Hepatocyte (in vitro differentiated cells): ENCODE data around the gene GRID1. TPM values are rescaled to one million over a fixed set of nuclear protein-coding genes. Genes with fewer than 3 reads are reported as not detected.

ENCODE experiments used
- DNase-seq: peaks from one replicate; pipeline ENCODE4 v3.0.0-alpha.2; 2016; ENCODE audit warnings: low spot score
- H2AFZ ChIP-seq: fragments of 200-600 bp; sonication (generic); 2 replicates; pipeline ENCODE4 v1.6.0; 2016; ENCODE audit warnings: antibody characterized with exemption, mild to moderate bottlenecking
- H3K27ac ChIP-seq: fragments of 200-600 bp; sonication (generic); 2 replicates; pipeline ENCODE4 v1.5.1; 2016; ENCODE audit warnings: mild to moderate bottlenecking
- H3K27me3 ChIP-seq: fragments of 200-600 bp; sonication (generic); 2 replicates; pipeline ENCODE4 v1.6.1; 2016
- H3K36me3 ChIP-seq: fragments of 200-600 bp; sonication (generic); replicated peaks from 2 replicates; pipeline ENCODE4 v1.5.1; 2016; ENCODE audit warnings: low read depth; ENCODE audit not compliant: insufficient read depth
- H3K4me1 ChIP-seq: fragments of 200-600 bp; sonication (generic); 2 replicates; pipeline ENCODE4 v1.5.1; 2016; ENCODE audit warnings: mild to moderate bottlenecking, moderate library complexity; ENCODE audit not compliant: insufficient read depth
- H3K4me2 ChIP-seq: fragments of 200-600 bp; sonication (generic); 2 replicates; pipeline ENCODE4 v1.6.0; 2016
- H3K4me3 ChIP-seq: fragments of 200-600 bp; sonication (generic); 2 replicates; pipeline ENCODE4 v1.5.1; 2016; ENCODE audit warnings: mild to moderate bottlenecking
- H3K79me2 ChIP-seq: fragments of 200-600 bp; sonication (generic); 2 replicates; pipeline ENCODE4 v1.6.0; 2017; ENCODE audit warnings: mild to moderate bottlenecking
- H3K9me2 ChIP-seq: fragments of 200-600 bp; sonication (generic); replicated peaks from 2 replicates; pipeline ENCODE4 v1.6.0; 2017; ENCODE audit warnings: mild to moderate bottlenecking; ENCODE audit not compliant: insufficient read depth
- H3K9me3 ChIP-seq: fragments of 200-600 bp; sonication (generic); 2 replicates; pipeline ENCODE4 v1.5.1; 2016; ENCODE audit warnings: low read depth, mild to moderate bottlenecking
- H4K20me1 ChIP-seq: fragments of 200-600 bp; sonication (generic); 2 replicates; pipeline ENCODE4 v1.6.0; 2016; ENCODE audit warnings: mild to moderate bottlenecking; ENCODE audit not compliant: insufficient read depth, poor library complexity, severe bottlenecking
- EZH2 ChIP-seq: fragments of 200-600 bp; sonication (generic); IDR thresholded peaks from 2 replicates; pipeline ENCODE4 v1.6.1; 2016; ENCODE audit warnings: antibody characterized with exemption, mild to moderate bottlenecking, borderline replicate concordance
- EZH2phosphoT487 ChIP-seq: fragments of 200-600 bp; sonication (generic); IDR thresholded peaks from one replicate; pipeline ENCODE4 v1.6.1; 2018; ENCODE audit warnings: antibody characterized with exemption, mild to moderate bottlenecking, low read depth, moderate library complexity; ENCODE audit not compliant: unreplicated experiment, severe bottlenecking
- WGBS: methylation state at CpG from one replicate; pipeline ENCODE4 v1.1.6; 2016; ENCODE audit warnings: low lambda C conversion rate; ENCODE audit errors: missing lambda C conversion rate; 5-methylcytosine and 5-hydroxymethylcytosine counted together
- polyA plus RNA-seq: library from polyadenylated mRNA; unstranded; fragments of >200 nt; fragmentation: Nextera tagmentation; extraction: Ambion mirVana; gene quantifications from 2 replicates; pipeline ENCODE4 v1.2.1, GENCODE V29; 2016
- total RNA-seq: library from RNA; depleted of rRNA; stranded (reverse); fragments of >200 nt; gene quantifications from 2 replicates; pipeline ENCODE4 v1.2.3, GENCODE V29; 2014
- TF ChIP-seq, protein P1 (sequence below): fragments of 200-600 bp; sonication (generic); IDR thresholded peaks from 2 replicates; pipeline ENCODE4 v1.5.1; 2016; ENCODE audit warnings: antibody characterized with exemption, mild to moderate bottlenecking; ENCODE audit not compliant: poor library complexity

GRID1 gene
- total and polyA plus RNA-seq, 2 experiments from 2014 or later, result 0.07 to 0.37 TPM

DNA sequence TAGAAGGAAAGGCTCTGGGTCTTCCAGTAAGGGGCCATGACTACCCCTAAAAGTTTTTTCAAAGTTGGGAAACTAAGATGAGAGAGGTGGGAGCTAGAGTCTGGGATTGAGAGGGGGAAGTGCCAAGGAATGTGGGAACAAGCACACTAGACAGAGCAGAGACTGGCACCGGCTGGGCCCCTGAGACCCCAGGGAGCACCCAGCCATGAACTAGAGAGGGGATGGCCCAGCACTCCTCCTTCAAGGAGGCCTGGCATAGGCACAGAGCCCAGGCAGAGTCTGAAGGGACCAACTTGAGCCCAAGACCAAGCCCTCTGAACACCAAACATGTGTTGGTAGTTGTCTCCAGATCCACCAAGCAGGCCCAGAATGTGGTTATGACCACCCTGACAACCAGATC is 119.0 kb downstream of the GRID1 start:
- H3K9me3 ChIP-seq, result no peaks in the 10 kb centered on the region
- no peak overlapping the region for H3K4me3 ChIP-seq
- WGBS, result 100% methylated on average over 1 of the region's 1 CpG
- H4K20me1 ChIP-seq, result no peaks in the 10 kb centered on the region
- H3K27ac ChIP-seq, result no peak overlapping the region
- H3K9me2 ChIP-seq, result no peaks in the 10 kb centered on the region
- no peaks in the 10 kb centered on the region for H3K79me2 ChIP-seq
- no peaks in the 10 kb centered on the region for H3K36me3 ChIP-seq
- H3K4me2 ChIP-seq, result no peak overlapping the region
- no peaks in the 10 kb centered on the region for H3K4me1 ChIP-seq
- H3K27me3 ChIP-seq, result no peaks in the 10 kb centered on the region
- no peak overlapping the region for H2AFZ ChIP-seq
- DNase-seq, result no peak
- TF ChIP-seq EZH2phosphoT487 (no peak), EZH2 (no peak)
- TF ChIP-seq, protein P1, sequence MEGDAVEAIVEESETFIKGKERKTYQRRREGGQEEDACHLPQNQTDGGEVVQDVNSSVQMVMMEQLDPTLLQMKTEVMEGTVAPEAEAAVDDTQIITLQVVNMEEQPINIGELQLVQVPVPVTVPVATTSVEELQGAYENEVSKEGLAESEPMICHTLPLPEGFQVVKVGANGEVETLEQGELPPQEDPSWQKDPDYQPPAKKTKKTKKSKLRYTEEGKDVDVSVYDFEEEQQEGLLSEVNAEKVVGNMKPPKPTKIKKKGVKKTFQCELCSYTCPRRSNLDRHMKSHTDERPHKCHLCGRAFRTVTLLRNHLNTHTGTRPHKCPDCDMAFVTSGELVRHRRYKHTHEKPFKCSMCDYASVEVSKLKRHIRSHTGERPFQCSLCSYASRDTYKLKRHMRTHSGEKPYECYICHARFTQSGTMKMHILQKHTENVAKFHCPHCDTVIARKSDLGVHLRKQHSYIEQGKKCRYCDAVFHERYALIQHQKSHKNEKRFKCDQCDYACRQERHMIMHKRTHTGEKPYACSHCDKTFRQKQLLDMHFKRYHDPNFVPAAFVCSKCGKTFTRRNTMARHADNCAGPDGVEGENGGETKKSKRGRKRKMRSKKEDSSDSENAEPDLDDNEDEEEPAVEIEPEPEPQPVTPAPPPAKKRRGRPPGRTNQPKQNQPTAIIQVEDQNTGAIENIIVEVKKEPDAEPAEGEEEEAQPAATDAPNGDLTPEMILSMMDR, result no peak

DNA sequence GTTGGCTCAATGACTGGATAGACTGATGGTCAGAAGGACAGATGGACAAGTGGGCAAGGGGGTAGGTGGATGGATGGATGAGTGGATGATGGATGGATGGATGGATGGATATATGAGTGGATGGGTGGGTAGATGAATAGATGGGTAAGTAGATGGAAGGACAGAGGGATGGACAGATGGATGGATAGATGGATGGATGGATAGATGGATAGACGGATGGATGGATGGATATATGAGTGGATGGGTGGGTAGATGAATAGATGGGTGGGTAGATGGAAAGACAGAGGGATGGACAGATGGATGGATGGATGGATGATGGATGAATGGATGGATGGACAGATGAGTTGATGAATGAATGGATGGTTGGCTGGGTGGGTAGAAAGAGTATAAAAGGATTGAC is 119.5 kb downstream of the GRID1 start:
- no peak for DNase-seq

DNA sequence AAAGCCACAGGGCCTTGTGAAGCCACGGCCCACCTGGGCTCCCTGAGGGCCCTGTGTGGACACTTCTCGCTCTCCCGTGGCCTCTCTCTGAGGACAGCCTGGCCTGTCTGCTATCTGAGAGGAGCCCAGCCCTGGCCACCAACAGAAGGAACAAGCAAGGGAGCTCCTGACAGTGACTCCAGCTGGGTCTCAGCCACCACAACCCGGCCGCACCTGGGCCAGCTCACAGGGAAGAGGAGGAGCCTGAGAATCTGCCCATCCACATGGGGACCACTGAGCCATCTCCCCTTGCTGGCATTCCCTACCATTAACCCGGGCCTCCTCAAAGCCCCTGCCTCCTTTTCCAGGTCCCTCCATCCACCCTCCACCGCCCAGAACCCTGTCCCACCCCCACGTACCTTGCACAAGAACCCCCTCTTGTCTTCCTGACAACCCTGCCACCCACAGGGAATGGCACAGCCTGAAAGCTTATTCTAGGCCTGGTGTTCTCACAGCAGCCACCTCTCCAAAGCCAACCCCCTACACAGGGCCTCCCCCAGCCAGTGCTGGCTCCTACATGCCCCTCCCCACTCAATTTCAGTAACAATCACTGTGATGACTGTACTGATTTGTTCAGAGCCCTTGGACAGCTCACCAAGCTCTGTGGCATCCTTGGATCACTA is 120.2 kb downstream of the GRID1 start:
- no peak for DNase-seq
- no peak overlapping the region for H3K27ac ChIP-seq
- H3K27me3 ChIP-seq, result no peaks in the 10 kb centered on the region
- H2AFZ ChIP-seq, result no peak overlapping the region
- no peaks in the 10 kb centered on the region for H3K79me2 ChIP-seq
- no peaks in the 10 kb centered on the region for H3K36me3 ChIP-seq
- no peak overlapping the region for H3K4me2 ChIP-seq
- H3K4me3 ChIP-seq, result no peak overlapping the region
- 71% methylated on average over 7 of the region's 8 CpGs for WGBS
- H3K4me1 ChIP-seq, result no peaks in the 10 kb centered on the region
- H3K9me3 ChIP-seq, result no peaks in the 10 kb centered on the region
- H4K20me1 ChIP-seq, result no peaks in the 10 kb centered on the region
- H3K9me2 ChIP-seq, result no peaks in the 10 kb centered on the region
- TF ChIP-seq, protein P1, result no peak
- TF ChIP-seq EZH2 (no peak), EZH2phosphoT487 (no peak)

More for the DNA sequence above, 119.5 kb downstream of the GRID1 start:
- no peaks in the 10 kb centered on the region for H3K79me2 ChIP-seq
- H3K4me1 ChIP-seq, result no peaks in the 10 kb centered on the region
- no peaks in the 10 kb centered on the region for H3K9me2 ChIP-seq
- H3K9me3 ChIP-seq, result no peaks in the 10 kb centered on the region
- WGBS, result 92% methylated on average over 1 of the region's 1 CpG
- H3K4me2 ChIP-seq, result no peak overlapping the region
- TF ChIP-seq EZH2phosphoT487, result no peak
- no peak for TF ChIP-seq EZH2
- TF ChIP-seq, protein P1, result no peak
- no peaks in the 10 kb centered on the region for H4K20me1 ChIP-seq
- no peak overlapping the region for H2AFZ ChIP-seq
- no peaks in the 10 kb centered on the region for H3K36me3 ChIP-seq
- no peak overlapping the region for H3K4me3 ChIP-seq
- no peak overlapping the region for H3K27ac ChIP-seq
- H3K27me3 ChIP-seq, result no peaks in the 10 kb centered on the region
